Activated CD8-positive, alpha-beta memory T cell treated with anti-CD3 and anti-CD28 coated beads for 4 hours (primary cell): Measurements from ENCODE around the gene NOM1.

Source experiments
- DNase-seq, 2 donors: peaks; one replicate each; pipeline ENCODE4 v3.0.0-alpha.2; 2020; ENCODE audit warnings: low read depth in 2 of 2

Gene NOM1

GRCh38 chr7:157005456-157006204, 56.1 kb downstream of the NOM1 start:
- DNase-seq, result no peak

- DNase-seq, result no peak
Measured at GRCh38 chr7:157006205-157006747, 56.8 kb downstream of the NOM1 start.

- DNase-seq, result no peak
Measured at GRCh38 chr7:157006829-157007469, 57.4 kb downstream of the NOM1 start.

DNA sequence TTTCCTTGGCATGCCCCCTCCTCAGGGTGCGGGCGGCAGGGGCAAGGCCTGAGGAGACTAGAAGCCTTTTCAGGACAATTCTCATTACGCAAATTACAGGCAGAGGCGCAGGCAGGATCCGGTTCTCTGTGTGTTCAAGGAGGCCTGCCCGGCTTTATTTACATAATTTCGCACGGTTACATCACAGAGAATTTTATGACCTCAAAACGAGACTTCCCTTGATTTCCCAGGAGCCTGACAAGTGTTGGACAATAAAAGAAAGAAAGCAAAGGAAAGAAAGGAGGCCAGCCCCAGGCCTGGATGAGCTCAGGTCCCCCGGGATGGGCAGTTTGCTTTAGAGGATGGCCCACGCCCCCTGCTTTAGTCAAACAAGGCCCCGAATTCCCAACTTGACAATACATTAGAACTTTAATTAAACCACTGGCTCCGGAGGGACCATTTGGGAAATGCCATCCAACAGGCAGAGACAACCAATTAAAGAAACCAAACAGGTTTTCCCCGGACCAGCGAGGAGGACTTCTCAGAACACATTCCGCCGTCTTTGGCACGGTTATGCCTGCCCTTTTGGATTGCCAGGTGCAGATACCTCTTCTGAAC, 58.1 kb downstream of the NOM1 start:
- DNase-seq, result no peak

DNA sequence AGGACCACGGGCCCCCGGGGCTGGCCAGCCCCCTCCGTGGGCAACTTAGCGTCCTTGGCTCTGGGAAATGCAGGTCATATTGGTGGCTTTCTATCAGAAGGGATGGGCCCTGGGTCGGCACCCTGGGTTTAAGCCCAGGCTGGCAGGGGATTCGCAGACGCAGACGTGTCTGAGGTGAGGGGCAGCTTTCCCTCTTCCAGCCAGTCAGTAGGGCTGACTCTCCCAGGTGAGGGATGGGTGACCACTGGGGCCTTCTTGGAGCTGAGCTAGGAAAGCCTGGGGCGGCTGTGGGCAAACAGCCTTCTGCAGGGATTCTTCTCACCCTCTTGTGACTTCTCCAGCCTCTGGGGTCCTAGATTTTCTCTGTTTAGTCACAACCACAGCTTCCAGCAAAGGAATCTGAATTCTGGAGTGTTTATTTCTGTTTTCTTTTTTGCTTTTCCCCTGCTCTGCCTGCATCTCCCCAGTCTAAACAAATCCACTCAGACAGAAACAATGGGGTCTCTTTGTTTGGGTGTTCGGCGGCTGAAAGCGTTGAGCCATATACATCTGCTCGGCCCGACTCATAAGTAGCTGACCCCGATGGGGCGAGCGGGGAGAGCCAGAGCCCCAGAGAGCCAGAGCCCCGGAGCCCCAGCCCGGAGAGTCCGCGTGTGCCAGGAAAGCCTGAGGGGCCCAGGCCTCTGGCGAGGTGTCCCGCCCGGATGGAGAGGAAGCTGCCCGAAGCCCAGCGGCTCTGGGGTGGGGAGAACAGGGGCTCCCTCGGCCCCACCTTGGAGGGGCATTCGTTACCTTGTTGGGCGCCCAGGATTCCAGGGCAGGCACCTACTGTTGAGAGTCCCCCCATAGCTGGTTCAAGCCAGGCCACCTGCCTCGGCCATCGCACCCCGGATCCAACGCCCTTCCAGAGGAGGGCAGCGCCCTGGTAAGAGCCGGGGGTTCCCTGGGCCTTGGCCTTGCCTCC, 59.0 kb downstream of the NOM1 start:
- no peak for DNase-seq

DNA sequence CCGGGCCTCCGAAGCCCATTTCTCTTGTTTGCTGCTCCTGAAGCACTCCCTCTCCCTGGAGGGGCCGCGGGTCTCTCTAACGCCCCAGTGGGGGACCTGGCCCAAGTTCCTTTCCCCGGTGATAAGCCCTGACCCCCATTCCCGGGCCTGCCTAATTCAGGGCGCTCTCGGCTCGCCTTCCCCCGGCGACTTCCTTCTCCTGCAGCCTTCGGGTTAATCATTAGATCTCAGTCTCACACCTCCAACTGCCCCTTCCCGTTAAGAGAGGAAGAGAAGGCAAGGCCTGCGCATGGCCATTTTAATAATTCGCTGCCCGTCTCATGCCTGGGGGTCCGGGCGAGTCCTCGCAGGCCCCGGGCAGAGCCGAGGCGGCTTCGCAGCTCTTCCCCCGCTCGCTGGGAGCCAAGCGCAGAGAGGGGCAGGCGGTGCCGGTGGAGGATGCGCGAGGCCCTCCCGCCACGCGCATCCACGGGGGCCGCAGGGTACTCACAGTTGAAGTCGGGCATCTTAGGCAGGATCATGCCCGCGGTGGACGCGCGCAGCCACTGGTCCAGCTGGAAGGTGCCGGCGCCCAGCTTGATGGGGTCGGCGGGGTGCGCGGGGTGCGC, 59.8 kb downstream of the NOM1 start:
- DNase-seq, result no peak

DNA sequence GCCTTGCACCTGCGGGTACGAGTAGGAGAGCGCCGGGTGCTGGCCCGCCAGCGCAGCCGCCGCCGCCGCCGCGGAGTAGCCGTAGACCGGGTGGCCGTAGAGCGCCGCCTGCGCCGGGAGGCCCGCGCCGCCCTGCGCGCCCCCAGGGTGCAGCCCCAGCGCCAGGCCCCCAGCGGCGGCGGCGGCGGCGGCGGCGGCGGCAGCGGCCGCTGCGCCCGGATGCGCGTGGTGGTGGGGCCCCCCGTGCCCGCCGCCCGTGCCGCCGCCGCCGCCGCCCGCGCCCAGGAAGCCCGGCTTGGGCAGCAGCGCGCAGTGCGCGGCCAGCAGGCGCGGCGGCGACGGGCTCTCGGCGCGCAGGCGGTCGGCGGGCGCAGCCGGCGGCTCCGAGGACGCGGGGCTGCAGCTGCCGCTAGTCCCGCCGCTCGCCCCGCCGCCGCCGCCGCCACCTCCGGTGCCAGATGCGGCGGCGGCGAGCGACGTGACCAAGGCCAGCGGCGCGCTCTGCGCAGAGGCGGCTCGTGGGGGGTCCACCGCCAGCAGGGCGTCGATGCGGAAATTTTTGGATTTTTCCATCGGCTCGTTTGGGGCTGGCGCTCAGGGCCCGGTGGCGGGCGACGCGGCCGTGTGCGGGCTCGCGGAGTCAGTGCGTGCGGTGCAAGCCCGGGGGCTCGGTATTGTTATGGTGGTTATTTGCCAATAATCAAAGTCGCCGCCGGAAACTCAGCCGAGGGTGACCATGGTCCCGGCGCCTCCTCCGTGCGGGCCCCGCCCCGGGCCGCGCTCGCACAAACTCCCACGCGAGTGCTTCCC, 60.5 kb downstream of the NOM1 start:
- DNase-seq, result no peak

DNA sequence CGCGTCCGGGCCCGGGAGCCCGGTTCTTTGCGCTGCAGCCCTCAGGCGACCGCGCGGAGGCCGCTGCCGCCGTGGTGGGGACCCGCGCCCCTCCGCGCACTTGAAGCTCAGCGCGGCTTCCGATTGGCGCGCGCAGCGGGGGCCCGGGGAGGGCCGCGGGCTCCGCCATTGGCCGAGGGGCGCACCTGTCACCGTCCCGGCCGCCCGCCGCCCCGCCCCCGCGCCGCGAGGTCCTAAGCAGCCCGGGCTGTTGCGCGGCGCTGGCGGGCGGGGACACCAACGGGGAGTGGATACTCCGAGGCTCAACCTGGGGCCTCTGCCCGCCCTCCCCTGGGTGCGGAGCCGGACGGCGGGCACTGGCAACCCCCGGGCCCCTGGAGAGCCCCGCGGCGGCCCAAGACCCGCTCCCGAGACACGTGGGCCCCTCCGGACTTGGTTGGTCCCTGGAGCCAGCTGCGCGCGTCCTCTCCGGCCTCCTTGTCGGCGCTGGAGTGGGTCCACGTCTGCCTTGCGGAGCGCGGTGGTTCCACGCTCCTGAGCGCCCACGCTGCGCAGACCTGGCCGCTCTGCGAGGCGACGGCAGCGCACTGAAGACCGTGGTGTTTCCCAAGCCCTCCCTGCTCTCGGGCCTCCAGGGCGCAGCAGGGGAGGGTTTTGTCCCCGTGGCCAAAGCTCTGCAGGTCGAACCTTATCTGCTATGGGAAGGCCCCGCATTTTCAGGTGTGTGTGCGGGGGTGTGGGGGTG, 61.2 kb downstream of the NOM1 start, which contains the start of gene MNX1:
Gene MNX1, minus strand, starts transcription at position 76 of the 745 bp plus-strand sequence. CDS start 313 bp downstream, outside the sequence.
- no peak for DNase-seq

- DNase-seq, result no peak
Measured at GRCh38 chr7:157011333-157012112, 62.0 kb downstream of the NOM1 start.

DNA sequence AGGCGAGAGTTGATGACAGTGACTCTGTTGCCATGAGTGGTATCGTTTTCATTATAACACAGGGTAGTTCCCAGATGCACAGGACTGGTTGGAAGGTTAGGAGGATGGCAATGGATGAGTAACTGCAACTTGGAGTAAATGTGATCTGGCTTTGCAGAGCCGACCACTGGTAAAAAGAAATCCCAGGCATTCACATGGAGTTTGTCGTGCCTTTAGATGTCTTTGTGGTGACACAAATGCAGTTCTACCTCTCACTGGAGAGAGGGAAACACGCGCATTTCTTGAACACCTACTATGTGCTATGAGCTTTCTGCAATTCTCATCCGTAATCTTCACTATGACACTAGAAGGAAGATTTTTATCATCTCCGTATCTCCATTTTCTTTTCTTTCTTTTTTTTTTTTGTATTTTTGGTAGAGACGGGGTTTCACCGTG, 62.6 kb downstream of the NOM1 start:
- no peak for DNase-seq

- DNase-seq, result no peak
Measured at GRCh38 chr7:157013101-157013500, 63.6 kb downstream of the NOM1 start.

DNA sequence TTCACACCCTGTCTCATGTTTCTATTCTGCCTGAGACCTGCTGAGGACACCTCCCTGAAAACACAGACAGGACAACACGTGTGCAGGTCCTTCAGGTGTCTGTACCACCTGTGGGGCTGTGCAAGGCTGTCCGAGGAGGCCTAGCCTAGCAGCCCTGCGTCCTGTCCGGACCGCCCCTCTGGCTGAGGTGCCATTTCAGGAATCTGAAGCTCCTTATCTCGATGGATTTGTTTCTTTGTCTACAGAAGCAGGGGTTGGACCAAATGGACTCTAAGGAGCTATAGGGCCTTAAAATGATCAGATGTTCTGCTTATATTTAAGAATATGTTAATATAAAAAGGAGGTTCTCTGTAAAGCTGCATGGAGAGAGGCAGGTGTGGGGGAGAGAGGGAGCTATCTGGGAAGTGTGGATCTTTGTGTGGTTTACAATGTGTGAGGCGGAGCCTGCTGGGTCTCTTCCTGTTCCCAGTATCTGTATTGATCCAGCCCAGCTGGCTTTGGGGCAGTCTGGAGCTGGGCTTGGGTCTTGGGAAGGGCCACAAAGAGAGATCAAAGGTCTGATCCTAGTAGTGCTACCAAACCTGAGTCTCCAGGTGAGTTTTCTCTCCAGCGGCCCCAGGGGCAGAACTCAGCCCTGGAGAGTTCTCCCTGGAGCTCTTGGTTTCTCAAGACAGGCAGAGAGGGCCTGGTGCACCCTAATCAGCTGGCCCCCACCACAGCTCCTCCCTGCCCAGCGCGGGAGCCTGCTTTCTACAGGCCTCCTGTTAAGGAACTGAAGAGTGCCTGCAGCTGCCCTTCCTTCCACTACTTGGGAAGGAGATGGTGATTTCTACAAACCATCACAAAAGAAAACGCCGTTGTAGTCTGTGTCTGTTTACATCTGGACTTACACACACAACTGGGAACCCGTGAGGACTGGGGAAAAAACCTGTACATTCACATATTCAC, 64.4 kb downstream of the NOM1 start:
- no peak for DNase-seq

DNA sequence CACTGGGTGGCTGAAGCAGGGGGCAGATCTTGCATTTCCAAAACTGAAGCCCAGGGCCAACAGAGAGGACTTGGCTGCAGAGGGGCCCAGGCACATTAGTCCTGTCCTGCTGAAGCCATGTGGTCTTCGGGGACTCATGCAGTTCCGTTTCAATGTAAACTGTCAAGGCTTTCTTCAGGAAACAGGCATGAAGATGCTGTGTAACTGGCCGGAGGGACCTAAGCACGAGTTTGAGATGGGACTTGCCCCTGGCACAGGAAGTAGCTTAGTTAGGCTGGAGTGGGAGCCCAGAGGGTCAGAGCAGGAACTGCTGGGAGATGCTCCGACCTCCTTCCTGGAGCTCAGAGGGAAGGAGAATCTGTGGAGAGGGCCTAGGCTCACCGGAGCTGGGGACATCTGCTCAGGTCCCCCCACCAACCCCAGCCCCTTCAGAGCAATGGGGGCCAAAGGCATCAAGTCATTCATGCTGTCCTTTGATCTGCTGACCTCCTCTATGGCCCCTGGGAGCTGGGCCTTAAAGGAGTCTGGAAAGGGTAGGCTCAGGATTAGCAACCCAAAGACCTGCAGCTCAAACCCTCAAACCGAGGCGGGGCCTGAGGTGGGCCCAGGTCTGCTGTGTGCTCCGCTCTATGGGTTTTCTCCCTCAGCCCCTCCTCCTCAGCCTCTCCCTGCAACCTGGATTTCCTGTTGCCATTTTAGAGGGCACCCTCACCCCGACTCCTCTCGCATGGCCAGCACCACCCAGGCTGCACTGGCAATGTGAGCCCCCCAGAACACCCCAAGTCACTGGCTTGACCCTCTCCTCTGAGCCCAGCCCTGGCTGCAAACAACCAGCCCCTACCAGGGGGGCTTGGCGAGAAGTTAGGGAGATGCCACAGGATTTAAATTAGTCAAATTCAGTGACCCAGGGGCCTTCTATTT, 65.4 kb downstream of the NOM1 start:
- no peak for DNase-seq

DNA sequence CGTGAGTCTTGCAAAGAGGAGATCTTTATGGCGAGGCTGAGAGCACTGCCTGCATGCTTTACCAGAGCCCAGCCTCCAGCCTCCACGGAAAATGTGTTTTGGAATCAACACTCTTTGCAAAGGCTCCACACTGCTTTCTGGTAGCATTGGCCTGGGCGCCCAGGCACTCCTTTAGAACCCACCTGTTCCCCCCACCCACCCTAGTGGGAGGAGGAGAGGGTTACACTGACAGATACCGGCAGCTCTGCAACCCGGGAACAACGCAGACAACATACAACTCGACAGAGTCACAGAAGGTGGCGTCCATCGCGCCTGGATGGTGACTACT, 66.5 kb downstream of the NOM1 start:
- DNase-seq, result no peak

- DNase-seq, result no peak
Measured at GRCh38 chr7:157016352-157017041, 67.0 kb downstream of the NOM1 start.

DNA sequence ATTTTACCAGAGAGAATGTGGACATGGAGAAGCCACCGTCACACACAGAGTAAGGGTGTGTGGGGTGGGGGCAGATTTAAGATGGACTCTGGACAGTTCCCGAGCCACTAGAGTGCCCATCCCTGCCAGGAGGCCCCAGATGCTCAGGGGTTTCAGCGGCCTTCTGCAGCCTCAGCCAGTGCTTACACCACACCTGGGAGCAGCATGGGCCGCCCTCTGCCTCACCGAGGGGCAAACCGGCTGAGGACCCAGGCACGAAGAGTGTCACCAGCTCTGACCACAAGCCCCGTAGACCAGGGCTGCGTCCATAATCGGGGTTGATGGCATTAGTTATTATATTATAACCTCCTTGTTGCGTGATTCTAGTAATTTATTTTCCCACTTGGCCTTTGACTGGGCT, 67.6 kb downstream of the NOM1 start:
- DNase-seq, result no peak
